SK-N-SH treated with all-trans-retinoic acid at 6 μM for 48 hours (cell line): ENCODE data around the gene S100A6.

Experiments
- ATAC-seq: fragments of 200-7000 bp; cut with Tn5 transposase; 3 replicates; pipeline ENCODE4 v1.9.1; 2020; ENCODE audit warnings: mild to moderate bottlenecking, moderate library complexity
- ARNTL ChIP-seq: fragments of 450-650 bp; formaldehyde crosslinking; IDR thresholded peaks from 2 replicates; pipeline ENCODE4 v1.5.0; 2020; ENCODE audit warnings: low read depth, mild to moderate bottlenecking, moderate library complexity, borderline replicate concordance
- BACH2 ChIP-seq: fragments of 250-450 bp; sonication (Bioruptor Pico); IDR thresholded peaks from 2 replicates; pipeline ENCODE4 v1.9.0; 2021; ENCODE audit warnings: mild to moderate bottlenecking, borderline replicate concordance
- CREB5 ChIP-seq: fragments of 250-450 bp; sonication (Bioruptor Pico); IDR thresholded peaks from 2 replicates; pipeline ENCODE4 v1.5.1; 2020; ENCODE audit warnings: low read depth, mild to moderate bottlenecking, moderate library complexity
- CSDC2 ChIP-seq: fragments of 250-450 bp; sonication (Bioruptor Pico); IDR thresholded peaks from 2 replicates; pipeline ENCODE4 v1.5.0; 2020; ENCODE audit warnings: mild to moderate bottlenecking, moderate library complexity
- ESRRG ChIP-seq: fragments of 250-450 bp; sonication (Bioruptor Pico); IDR thresholded peaks from 2 replicates; pipeline ENCODE4 v1.6.1; 2021; ENCODE audit warnings: mild to moderate bottlenecking
- GLIS3 ChIP-seq: fragments of 250-450 bp; sonication (Bioruptor Pico); IDR thresholded peaks from 2 replicates; pipeline ENCODE4 v1.5.0; 2020; ENCODE audit warnings: mild to moderate bottlenecking, moderate library complexity
- OSR1 ChIP-seq: fragments of 250-450 bp; sonication (Bioruptor Pico); IDR thresholded peaks from 2 replicates; pipeline ENCODE4 v1.8.0; 2022; ENCODE audit warnings: moderate library complexity, mild to moderate bottlenecking, inconsistent platforms
- PATZ1 ChIP-seq: fragments of 250-450 bp; sonication (Bioruptor Pico); IDR thresholded peaks from 2 replicates; pipeline ENCODE4 v1.8.0; 2020; ENCODE audit warnings: mild to moderate bottlenecking, moderate library complexity, borderline replicate concordance
- POU6F1 ChIP-seq: fragments of 250-450 bp; sonication (Bioruptor Pico); IDR thresholded peaks from 2 replicates; pipeline ENCODE4 v1.8.0; 2021; ENCODE audit warnings: low read depth, mild to moderate bottlenecking, moderate library complexity, borderline replicate concordance
- PPARA ChIP-seq: fragments of 250-450 bp; sonication (Bioruptor Pico); IDR thresholded peaks from 2 replicates; pipeline ENCODE4 v1.5.0; 2020; ENCODE audit warnings: mild to moderate bottlenecking, borderline replicate concordance
- RARB ChIP-seq: fragments of 250-450 bp; sonication (Bioruptor Pico); IDR thresholded peaks from 2 replicates; pipeline ENCODE4 v1.8.0; 2021; ENCODE audit warnings: mild to moderate bottlenecking, moderate library complexity
- SNAI2 ChIP-seq: fragments of 250-450 bp; sonication (Bioruptor Pico); IDR thresholded peaks from 2 replicates; pipeline ENCODE4 v1.5.0; 2020; ENCODE audit warnings: mild to moderate bottlenecking, moderate library complexity
- TCF4 ChIP-seq: fragments of 250-450 bp; sonication (Bioruptor Pico); IDR thresholded peaks from 2 replicates; pipeline ENCODE4 v1.8.0; 2021; ENCODE audit warnings: mild to moderate bottlenecking, moderate library complexity, borderline replicate concordance
- TOX ChIP-seq: fragments of 250-450 bp; sonication (Bioruptor Pico); IDR thresholded peaks from 2 replicates; pipeline ENCODE4 v1.8.0; 2021; ENCODE audit warnings: mild to moderate bottlenecking, moderate library complexity, borderline replicate concordance
- ZC3H10 ChIP-seq: fragments of 250-450 bp; sonication (Bioruptor Pico); IDR thresholded peaks from 2 replicates; pipeline ENCODE4 v1.5.1; 2021; ENCODE audit warnings: mild to moderate bottlenecking, moderate library complexity
- ZFP30 ChIP-seq: fragments of 450-650 bp; formaldehyde crosslinking; IDR thresholded peaks from 2 replicates; pipeline ENCODE4 v1.5.0; 2022; ENCODE audit warnings: mild to moderate bottlenecking, moderate library complexity
- ZNF565 ChIP-seq: fragments of 450-650 bp; formaldehyde crosslinking; conservative IDR thresholded peaks from 2 replicates; pipeline ENCODE4 v1.5.0; 2020; ENCODE audit warnings: low read depth, mild to moderate bottlenecking, moderate library complexity
- ZNF70 ChIP-seq: fragments of 450-650 bp; formaldehyde crosslinking; IDR thresholded peaks from 2 replicates; pipeline ENCODE4 v1.5.0; 2020; ENCODE audit warnings: mild to moderate bottlenecking, moderate library complexity
- ZNF8 ChIP-seq: fragments of 450-650 bp; formaldehyde crosslinking; IDR thresholded peaks from 2 replicates; pipeline ENCODE4 v1.5.0; 2020; ENCODE audit warnings: mild to moderate bottlenecking, moderate library complexity

S100A6 gene

GRCh38 chr1:153494976-153495535 lies 40.7 kb downstream of the S100A6 start:
- peak; percentile 78 for ATAC-seq
- TF ChIP-seq ZNF70 (peak; percentile 69; the same call in 1 of the 2 replicates), BACH2 (CRISPR knock-in tag) (no peak), TOX (CRISPR knock-in tag) (no peak), OSR1 (no peak)

DNA sequence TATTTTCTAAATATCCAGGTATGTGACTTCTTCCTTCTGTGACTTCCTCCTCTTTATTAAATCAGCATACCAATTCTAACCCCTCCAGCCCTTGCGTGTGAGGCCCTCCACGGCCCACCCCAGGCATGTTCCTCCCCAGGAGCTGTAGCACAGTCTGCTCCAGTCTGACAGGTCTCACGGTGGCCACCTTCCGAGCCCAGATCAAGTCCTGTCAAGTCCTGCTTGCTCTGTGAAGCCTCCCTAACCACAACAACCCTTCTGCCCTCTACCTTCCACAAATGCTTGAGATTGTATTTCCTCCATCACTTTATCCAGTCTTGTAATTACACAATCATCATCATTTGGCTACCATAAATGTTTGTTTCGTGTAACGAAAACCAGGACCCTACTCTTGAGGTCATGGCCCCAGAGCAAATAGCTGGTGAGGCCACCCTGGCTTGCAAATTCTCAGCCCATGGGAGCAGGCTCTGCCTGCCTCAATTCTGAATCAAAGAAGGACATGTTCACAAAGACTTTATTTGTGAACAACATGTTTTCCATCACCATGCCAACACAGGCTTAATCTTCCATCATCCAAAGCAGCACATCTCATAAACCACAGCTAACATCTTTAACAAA lies 42.3 kb downstream of the S100A6 start:
- no peak for ATAC-seq

DNA sequence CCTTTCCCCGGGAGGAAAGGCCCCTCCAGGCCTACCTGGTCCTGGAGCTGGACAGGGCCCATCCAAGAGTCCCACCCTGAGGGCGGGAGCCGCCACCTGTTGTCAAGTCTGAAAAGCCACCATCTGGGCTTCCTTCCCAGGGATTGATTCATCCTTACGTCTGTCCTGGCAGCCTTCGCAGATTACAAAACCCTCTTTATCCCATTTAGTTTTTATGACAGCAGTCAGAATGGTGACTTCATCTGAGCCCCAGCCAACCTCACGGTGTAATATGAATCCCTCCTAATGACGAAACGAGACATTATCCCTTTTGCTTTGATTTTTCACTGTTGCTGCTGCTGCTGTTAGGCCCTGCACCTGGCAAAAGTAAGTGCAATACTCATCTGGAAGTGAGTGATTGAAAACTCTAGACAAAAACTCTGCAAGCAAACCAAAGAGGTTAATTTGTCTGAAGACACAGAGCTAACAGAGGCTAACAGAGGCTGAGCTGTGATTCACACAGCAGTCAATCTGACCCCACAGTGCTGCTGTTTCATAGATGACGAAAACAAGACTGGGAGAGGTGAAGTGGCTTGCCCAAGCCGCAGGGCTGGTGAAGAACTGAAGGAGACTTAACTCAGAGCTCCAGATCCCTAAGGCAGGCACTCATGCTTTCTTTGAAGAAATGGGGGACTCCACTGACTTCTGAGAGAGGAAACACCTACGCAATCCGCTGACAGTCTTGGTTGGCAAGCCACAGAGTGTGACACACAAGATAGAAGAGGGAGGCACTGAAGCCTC lies 45.3 kb downstream of the S100A6 start:
- peak; percentile 81 for ATAC-seq

More for the DNA sequence above, 42.3 kb downstream of the S100A6 start:
- TF ChIP-seq BACH2 (CRISPR knock-in tag): no peak
- TF ChIP-seq TOX (CRISPR knock-in tag): no peak
- TF ChIP-seq OSR1: no peak
- no peak for TF ChIP-seq ARNTL (CRISPR knock-in tag)
- TF ChIP-seq RARB (CRISPR knock-in tag): no peak

DNA sequence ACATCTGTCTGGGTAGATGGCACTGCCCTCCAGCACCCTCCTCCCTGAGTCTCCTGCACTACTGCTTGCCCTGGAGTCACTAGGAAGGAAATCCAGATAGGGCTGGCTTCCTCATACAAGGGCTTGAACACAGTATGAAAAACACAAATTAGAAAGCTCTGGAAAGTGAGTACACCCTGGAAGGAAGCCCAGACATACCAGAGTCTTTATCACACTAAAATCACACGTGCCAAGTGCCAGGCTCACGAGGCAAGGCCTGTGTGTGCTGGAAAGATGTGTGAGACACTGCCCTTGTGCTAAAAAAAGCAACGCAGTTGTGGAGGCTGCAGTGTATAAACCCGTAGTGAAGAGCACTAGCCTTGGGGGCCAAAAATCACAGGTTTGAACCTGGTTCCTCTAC lies 47.1 kb downstream of the S100A6 start:
- peak; percentile 53; the same call in 1 of the 2 replicates for TF ChIP-seq ZNF8 (CRISPR knock-in tag)
- TF ChIP-seq CREB5 (CRISPR knock-in tag): no peak
- TF ChIP-seq PPARA: no peak
- TF ChIP-seq CSDC2 (CRISPR knock-in tag): no peak
- TF ChIP-seq, all 23 proteins: peak for 1
- ATAC-seq: peak; percentile 17

More for the DNA sequence above, 45.3 kb downstream of the S100A6 start:
- no peak for TF ChIP-seq GLIS3 (CRISPR knock-in tag)
- TF ChIP-seq ZNF8 (CRISPR knock-in tag): no peak
- no peak for TF ChIP-seq SNAI2 (CRISPR knock-in tag)
- no peak for TF ChIP-seq OSR1
- no peak for TF ChIP-seq ESRRG (CRISPR knock-in tag)
- TF ChIP-seq ZFP30 (CRISPR knock-in tag): no peak
- TF ChIP-seq ZC3H10 (CRISPR knock-in tag): no peak; the same call in 1 of the 2 replicates
- TF ChIP-seq ZNF565 (CRISPR knock-in tag): no peak
- TF ChIP-seq TCF4 (CRISPR knock-in tag): no peak
- TF ChIP-seq TOX (CRISPR knock-in tag): peak; percentile 61; the same call in 1 of the 2 replicates
- no peak for TF ChIP-seq ARNTL (CRISPR knock-in tag)
- no peak for TF ChIP-seq PPARA
- no peak for TF ChIP-seq PATZ1
- no peak for TF ChIP-seq BACH2 (CRISPR knock-in tag)
- no peak for TF ChIP-seq RARB (CRISPR knock-in tag)
- no peak for TF ChIP-seq CREB5 (CRISPR knock-in tag)
- TF ChIP-seq POU6F1 (CRISPR knock-in tag): peak; percentile 12; the same call in 1 of the 2 replicates
